BLaER1 (cell line): ENCODE measurements around the gene IFITM2.
"Not testable (repeated sequence)": the region's sequence is repeated elsewhere in the genome, so short reads cannot be mapped to it uniquely, and the experiment has no call there.

ENCODE experiments used
- H3K27ac ChIP-seq: shearing (Covaris generic); formaldehyde crosslinking; 2 replicates; pipeline ENCODE4 v1.8.1; 2022
- H3K27me3 ChIP-seq: shearing (Covaris generic); formaldehyde crosslinking; 2 replicates; pipeline ENCODE4 v1.8.1; 2022
- H3K36me3 ChIP-seq: shearing (Covaris generic); formaldehyde crosslinking; 2 replicates; pipeline ENCODE4 v1.8.1; 2022
- H3K4me1 ChIP-seq: shearing (Covaris generic); formaldehyde crosslinking; 2 replicates; pipeline ENCODE4 v1.8.1; 2022
- H3K4me2 ChIP-seq: shearing (Covaris generic); formaldehyde crosslinking; 2 replicates; pipeline ENCODE4 v1.8.1; 2022
- H3K4me3 ChIP-seq: shearing (Covaris generic); formaldehyde crosslinking; 2 replicates; pipeline ENCODE4 v1.8.1; 2022
- H3K9ac ChIP-seq: shearing (Covaris generic); formaldehyde crosslinking; 2 replicates; pipeline ENCODE4 v1.8.1; 2022
- H3K9me3 ChIP-seq: shearing (Covaris generic); formaldehyde crosslinking; 2 replicates; pipeline ENCODE4 v1.8.1; 2022
- H4K20me1 ChIP-seq: shearing (Covaris generic); formaldehyde crosslinking; 2 replicates; pipeline ENCODE4 v1.8.1; 2022
- Cebpa-rat ChIP-seq: shearing (Covaris generic); IDR thresholded peaks from 2 replicates; pipeline ENCODE4 v1.8.1; 2022

The IFITM2 gene

DNA sequence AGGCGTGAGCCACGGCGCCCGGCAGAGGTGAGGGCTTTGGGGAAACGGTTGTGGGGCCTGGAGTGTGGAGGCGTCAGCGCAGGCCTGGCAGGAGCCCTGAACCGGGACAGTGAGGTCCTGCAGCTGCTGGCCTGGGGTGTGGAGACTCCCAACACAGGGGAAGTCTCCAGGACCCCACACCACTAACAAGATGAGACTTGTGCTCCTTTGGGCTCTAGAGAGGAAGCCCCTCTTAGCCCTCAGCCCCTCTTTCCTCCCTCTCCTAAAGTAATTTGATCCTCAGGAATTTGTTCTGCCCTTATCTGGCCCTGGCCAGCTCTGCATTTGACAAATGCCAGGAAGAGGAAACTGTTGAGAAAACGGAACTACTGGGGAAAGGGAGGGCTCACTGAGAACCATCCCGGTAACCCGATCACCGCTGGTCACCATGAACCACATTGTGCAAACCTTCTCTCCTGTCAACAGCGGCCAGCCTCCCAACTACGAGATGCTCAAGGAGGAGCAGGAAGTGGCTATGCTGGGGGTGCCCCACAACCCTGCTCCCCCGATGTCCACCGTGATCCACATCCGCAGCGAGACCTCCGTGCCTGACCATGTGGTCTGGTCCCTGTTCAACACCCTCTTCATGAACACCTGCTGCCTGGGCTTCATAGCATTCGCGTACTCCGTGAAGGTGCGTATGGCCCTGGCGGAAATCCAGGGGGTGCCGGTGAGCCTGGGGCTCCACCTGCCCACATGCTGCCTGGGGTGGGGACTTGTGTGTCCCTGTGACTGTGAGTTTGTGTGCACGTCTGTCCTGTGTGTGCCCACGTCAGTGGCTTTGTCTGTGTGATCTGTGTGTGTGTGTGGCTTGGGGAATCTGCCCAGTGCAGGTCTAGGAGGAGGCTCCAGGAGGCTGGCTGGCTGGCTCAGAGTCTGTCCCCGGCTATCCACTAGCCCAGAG lies at the start of gene IFITM2:
Gene IFITM2 (plus strand): TSS at position 51 of the 943 bp plus-strand sequence. CDS start 377 bp downstream, at position 428.
- Histone ChIP-seq H3K4me2 (peak within 1 kb of the TSS; percentile 88), H3K4me1 (peaks cover 80% of the 10 kb centered on the region), H3K4me3 (peak within 1 kb of the TSS; percentile 80), H3K9ac (peak within 1 kb of the TSS; percentile 87), H3K27ac (peak within 1 kb of the TSS; percentile 88)
- not testable (repeated sequence) for H4K20me1 ChIP-seq, H3K9me3 ChIP-seq, H3K27me3 ChIP-seq, H3K36me3 ChIP-seq

DNA sequence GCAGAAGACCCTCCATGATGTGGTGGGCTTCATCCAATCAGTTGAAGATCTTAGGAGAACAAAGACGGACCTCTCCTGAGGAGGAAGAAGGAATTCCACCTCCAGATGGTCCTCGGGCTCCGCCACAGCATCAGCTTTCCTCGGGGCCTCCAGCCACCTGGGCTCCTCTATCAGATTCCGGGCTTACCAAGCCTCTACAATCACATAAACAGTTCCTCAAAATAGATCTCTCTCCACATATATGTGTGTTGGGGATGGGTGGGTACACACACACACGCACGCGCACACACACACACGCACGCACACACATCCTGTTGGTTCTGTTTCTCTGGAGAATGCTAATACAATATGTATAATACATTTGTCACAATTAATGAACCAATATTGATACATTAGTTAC lies 48.2 kb upstream of the IFITM2 start:
- Histone ChIP-seq H3K36me3 (no peaks in the 10 kb centered on the region), H3K4me2 (no peak overlapping the region), H3K27ac (no peak overlapping the region), H3K9me3 (peaks cover 8% of the 10 kb centered on the region; the same call in 1 of the 2 replicates), H3K4me1 (0 out of 2 replicates have a peak, but pooled peaks cover 6% of the 10 kb centered on the region), H3K9ac (no peak overlapping the region), H3K4me3 (no peak overlapping the region), H4K20me1 (no peaks in the 10 kb centered on the region), H3K27me3 (no peaks in the 10 kb centered on the region)
- TF ChIP-seq Cebpa-rat = no peak

DNA sequence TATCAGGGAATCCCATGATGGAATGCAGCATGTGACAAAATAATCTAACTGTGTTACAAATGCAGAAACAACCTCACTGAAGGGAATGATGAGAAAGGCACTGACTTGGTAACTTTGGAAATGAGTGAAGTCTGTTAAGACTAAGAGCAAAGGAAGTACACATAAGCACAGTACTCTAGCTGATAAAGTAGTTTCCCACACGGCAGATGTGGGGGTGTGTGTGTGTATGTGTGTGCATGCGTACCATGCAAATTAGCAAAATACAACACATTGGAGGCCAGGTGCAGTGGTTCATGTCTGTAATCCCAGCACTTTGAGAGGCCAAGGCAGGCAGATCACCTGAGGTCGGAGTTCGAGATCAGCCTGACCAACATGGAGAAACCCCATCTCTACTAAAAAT lies 46.0 kb upstream of the IFITM2 start:
- Histone ChIP-seq H4K20me1 (no peaks in the 10 kb centered on the region), H3K4me2 (no peak overlapping the region), H3K27ac (no peak overlapping the region), H3K4me1 (0 out of 2 replicates have a peak, but pooled peaks cover 6% of the 10 kb centered on the region), H3K4me3 (no peak overlapping the region), H3K9ac (no peak overlapping the region), H3K27me3 (no peaks in the 10 kb centered on the region), H3K9me3 (peaks cover 17% of the 10 kb centered on the region), H3K36me3 (no peaks in the 10 kb centered on the region)
- TF ChIP-seq Cebpa-rat = no peak

DNA sequence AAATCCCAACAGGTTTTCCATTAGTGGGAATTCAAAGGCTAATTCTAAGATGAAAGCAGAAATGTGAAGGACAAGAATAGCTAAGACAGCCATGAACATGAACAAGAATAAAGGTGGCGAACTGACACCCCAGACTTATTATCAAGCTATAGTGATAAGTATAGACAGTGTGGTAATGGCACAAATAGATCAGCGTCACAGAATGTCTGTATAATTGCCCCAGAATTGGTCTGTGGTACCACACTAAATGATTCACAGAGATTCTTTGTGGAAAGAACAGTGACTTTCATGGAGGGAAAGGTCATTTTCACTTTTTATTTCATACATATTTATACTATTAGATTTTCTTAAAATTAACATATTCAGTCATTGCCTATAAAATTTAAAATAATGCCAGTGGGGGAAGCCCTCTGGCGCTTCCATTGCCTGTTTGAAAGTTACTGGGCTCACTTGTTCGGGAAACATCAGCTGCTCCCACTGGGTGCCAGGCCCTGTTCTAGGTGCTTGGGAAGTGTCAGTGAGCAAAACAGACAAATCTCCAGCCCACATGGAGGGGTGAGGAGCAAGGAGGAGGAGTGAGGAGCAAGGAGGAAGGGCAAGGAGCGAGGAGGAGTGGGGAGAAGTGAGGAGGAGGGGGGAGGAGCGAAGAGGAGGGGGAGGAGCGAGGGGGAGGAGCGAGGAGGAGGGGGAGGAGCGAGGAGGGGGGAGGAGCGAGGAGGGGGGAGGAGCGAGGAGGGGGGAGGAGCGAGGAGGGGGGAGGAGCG lies 40.8 kb upstream of the IFITM2 start:
- no peak for TF ChIP-seq Cebpa-rat
- Histone ChIP-seq H3K4me1 (peaks cover 30% of the 10 kb centered on the region), H3K4me3 (no peak overlapping the region), H3K9ac (no peak overlapping the region), H3K36me3 (no peaks in the 10 kb centered on the region), H4K20me1 (no peaks in the 10 kb centered on the region), H3K4me2 (no peak overlapping the region), H3K27me3 (no peaks in the 10 kb centered on the region), H3K27ac (no peak overlapping the region), H3K9me3 (peaks cover 9% of the 10 kb centered on the region)

DNA sequence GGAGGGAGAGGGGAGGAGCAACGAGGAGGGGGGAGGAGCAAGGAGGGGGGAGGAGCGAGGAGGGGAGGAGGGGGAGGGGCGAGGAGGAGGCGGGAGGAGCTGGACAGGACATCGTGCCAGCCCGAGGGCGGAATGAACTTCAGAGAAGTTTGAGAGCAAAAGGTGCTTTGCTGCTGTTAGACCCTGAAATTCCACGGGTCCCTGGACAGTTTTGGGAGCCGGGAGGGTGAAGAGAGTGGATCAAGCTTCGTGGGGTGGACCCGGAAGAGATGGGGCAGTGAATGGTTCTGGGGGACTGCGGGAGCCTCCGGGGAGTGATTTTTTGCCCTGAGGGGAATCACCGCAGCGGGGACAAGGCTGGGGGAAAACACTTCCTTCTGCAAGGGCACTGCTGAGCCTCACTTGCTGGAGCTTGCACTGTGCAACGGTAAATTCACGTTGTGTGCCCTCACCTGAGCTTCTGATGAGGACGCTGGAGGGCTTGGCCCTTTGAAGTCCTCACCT lies 40.1 kb upstream of the IFITM2 start:
- peak overlapping the region; percentile 100 for H3K4me2 ChIP-seq
- H3K27ac ChIP-seq = peak overlapping the region; percentile 99
- H3K9ac ChIP-seq = peak overlapping the region; percentile 95
- H4K20me1 ChIP-seq = no peaks in the 10 kb centered on the region
- peaks cover 9% of the 10 kb centered on the region for H3K9me3 ChIP-seq
- peak overlapping the region; percentile 76 for H3K4me3 ChIP-seq
- no peak for TF ChIP-seq Cebpa-rat
- H3K4me1 ChIP-seq = peaks cover 37% of the 10 kb centered on the region
- no peaks in the 10 kb centered on the region for H3K27me3 ChIP-seq
- no peaks in the 10 kb centered on the region; the same call in 1 of the 2 replicates for H3K36me3 ChIP-seq

DNA sequence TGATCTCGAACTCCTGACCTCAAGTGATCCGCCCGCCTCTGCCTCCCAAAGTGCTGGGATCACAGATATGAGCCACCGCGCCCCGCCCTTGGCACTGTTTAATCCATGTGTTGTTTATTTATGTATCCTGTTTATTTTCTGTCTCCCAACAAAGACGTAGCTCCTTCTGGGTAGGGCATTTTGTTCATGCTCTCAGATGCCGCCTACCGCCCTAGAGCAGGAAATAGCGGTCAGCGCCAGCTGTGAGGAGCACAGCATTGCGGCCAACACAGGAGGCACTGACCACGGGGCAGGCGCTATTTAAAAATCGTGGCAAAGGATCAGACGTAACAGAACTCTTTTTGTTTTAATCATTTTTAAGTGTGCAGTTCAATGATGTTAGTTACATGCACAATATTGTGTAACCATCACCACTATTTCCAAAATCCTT lies 38.9 kb upstream of the IFITM2 start:
- not testable (repeated sequence) for H4K20me1 ChIP-seq, H3K9me3 ChIP-seq, H3K27me3 ChIP-seq, H3K36me3 ChIP-seq
- H3K9ac ChIP-seq = peak overlapping the region; percentile 95
- peak overlapping the region; percentile 100 for H3K4me2 ChIP-seq
- peak overlapping the region; percentile 76 for H3K4me3 ChIP-seq
- H3K27ac ChIP-seq = peak overlapping the region; percentile 99
- peaks cover 37% of the 10 kb centered on the region for H3K4me1 ChIP-seq

DNA sequence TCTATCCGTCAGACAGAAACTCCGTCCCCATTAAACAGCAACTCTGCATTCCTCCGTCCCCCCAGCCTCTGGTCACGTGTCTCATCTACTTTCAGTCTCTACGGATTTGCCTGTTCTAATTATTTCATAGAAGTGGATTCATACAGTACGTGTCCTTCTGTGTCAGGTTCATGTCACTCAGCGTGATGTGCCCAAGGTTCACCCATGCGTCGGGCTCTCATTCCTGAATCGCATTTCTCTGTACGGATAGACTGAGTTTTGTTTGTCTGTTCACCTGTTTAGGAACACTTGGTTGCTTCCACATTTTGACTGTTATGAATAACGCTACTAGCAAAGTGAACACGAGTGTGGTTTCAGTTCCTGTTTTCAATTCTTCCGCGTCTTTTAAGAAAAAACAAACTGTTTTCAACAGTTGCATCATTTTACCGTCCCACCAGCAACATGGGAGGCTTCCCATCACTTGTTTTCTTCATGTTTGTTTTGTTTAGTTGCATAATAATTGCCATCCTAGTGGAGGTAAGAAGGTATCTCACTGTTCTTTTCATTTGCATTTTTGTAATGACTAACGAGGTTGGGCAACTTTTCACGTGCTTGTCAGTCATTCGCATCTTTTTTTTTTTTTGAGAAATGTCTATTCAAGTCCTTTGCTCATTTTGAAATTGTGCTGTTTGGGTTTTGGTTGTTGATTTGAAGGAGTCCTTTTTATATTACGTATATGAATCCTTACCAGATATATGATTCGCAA lies 38.3 kb upstream of the IFITM2 start:
- Histone ChIP-seq H3K9ac (peak overlapping the region; percentile 95), H4K20me1 (no peaks in the 10 kb centered on the region), H3K27me3 (no peaks in the 10 kb centered on the region), H3K9me3 (peaks cover 9% of the 10 kb centered on the region), H3K4me3 (peak overlapping the region; percentile 76), H3K4me2 (peak overlapping the region; percentile 100), H3K36me3 (no peaks in the 10 kb centered on the region; the same call in 1 of the 2 replicates), H3K4me1 (peaks cover 37% of the 10 kb centered on the region), H3K27ac (peak overlapping the region; percentile 99)
- TF ChIP-seq Cebpa-rat = peak; percentile 97

DNA sequence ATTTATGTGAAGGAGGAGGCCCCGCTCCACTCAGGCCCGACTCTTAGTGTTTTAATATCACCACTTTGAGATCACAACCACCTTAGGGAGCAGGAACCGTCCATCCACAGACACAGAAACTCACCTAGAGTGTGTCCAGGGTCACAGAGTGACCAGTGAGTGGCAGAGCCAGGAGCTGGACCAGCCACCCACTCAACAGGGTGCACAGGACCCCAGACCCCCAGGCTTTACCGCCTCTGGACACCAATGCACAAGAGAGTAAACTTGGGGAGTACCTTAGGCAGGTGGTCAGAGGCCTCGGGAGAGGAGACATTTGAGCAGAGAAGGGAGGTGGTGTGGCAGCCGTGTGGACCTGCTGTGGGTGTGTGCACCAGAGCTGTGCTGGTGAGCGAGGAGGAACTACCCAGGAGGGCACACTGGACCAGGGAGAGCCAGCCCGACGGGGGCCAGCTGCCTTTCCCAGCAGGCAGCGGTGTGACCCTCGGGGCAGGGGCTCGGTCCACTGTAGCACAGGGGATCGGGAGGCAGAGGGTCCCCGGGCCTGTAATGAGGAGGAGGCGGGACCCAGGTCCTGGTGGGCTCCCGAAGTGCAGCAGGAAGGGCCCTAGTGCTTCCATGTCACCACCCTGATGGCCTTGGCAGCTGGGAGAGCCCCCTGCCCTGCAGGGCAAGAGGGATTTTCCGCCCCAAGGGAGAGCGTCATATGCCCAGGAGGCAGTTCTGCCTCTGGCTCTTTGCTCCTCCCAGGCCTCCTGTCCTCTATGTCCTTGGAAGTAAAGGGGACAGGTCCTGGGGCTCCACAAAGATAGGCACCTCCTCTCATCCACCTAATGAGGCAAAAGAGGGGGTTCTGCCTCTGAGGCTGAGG lies 36.9 kb upstream of the IFITM2 start:
- Histone ChIP-seq H3K9ac (peak overlapping the region; percentile 95), H3K36me3 (no peaks in the 10 kb centered on the region; the same call in 1 of the 2 replicates), H4K20me1 (no peaks in the 10 kb centered on the region), H3K4me3 (peak overlapping the region; percentile 76; the same call in 1 of the 2 replicates), H3K4me2 (peak overlapping the region; percentile 100), H3K4me1 (peaks cover 37% of the 10 kb centered on the region), H3K27ac (peak overlapping the region; percentile 99), H3K9me3 (peaks cover 7% of the 10 kb centered on the region), H3K27me3 (no peaks in the 10 kb centered on the region)
- no peak for TF ChIP-seq Cebpa-rat
